ENCODE data around the gene RBFOX1.

GRCh38 chr16:7680296-7680695, 347.7 kb downstream of the RBFOX1 start:
- TF ChIP-seq NFIC (IDR thresholded peaks at IDR 0.05; ENCODE audit: borderline replicate concordance) = no peak
- no peak for TF ChIP-seq EP300 (IDR thresholded peaks at IDR 0.05; ENCODE audit: borderline replicate concordance in 1 of 2, low read depth in 1 of 2, low read length in 1 of 2)
- no peak for TF ChIP-seq CTCF (IDR thresholded peaks at IDR 0.05)
- TF ChIP-seq SIN3A (IDR thresholded peaks at IDR 0.05; ENCODE audit: borderline replicate concordance, low read depth, low read length) = no peak
- TF ChIP-seq GABPA (IDR thresholded peaks at IDR 0.05; ENCODE audit: low read depth) = no peak
- no peak for TF ChIP-seq REST (IDR thresholded peaks at IDR 0.05; ENCODE audit: low read depth, low read length)
- TF ChIP-seq, protein P1, sequence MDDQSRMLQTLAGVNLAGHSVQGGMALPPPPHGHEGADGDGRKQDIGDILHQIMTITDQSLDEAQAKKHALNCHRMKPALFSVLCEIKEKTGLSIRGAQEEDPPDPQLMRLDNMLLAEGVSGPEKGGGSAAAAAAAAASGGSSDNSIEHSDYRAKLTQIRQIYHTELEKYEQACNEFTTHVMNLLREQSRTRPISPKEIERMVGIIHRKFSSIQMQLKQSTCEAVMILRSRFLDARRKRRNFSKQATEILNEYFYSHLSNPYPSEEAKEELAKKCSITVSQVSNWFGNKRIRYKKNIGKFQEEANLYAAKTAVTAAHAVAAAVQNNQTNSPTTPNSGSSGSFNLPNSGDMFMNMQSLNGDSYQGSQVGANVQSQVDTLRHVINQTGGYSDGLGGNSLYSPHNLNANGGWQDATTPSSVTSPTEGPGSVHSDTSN (IDR thresholded peaks at IDR 0.05) = no peak

All from SK-N-SH (cell line).